ENCODE results near the gene COL7A1.
"Not testable (repeated sequence)": the region's sequence is repeated elsewhere in the genome, so short reads cannot be mapped to it uniquely, and the experiment has no call there.

GRCh38 chr3:48530701-48531100 lies 64.4 kb downstream of the COL7A1 start:
- not testable (repeated sequence) for TF ChIP-seq POLR2A, CTCF, EP300 (IDR thresholded peaks at IDR 0.05)

Measured in tibial nerve (tissue), 4 donors.